Measurements from ENCODE around the gene HOXB6.

HOXB6 gene

GRCh38 chr17:48634493-48635208 is 29.9 kb upstream of the HOXB6 start:
- no peak for DNase-seq (ENCODE audit: low spot score)

GRCh38 chr17:48633266-48633677 is 28.5 kb upstream of the HOXB6 start:
- no peak for DNase-seq (ENCODE audit: low spot score)

GRCh38 chr17:48632579-48633265 is 27.9 kb upstream of the HOXB6 start:
- DNase-seq (ENCODE audit: low spot score): no peak

- no peak for DNase-seq (ENCODE audit: low spot score)
Measured at GRCh38 chr17:48631693-48632578, 27.1 kb upstream of the HOXB6 start.

DNA sequence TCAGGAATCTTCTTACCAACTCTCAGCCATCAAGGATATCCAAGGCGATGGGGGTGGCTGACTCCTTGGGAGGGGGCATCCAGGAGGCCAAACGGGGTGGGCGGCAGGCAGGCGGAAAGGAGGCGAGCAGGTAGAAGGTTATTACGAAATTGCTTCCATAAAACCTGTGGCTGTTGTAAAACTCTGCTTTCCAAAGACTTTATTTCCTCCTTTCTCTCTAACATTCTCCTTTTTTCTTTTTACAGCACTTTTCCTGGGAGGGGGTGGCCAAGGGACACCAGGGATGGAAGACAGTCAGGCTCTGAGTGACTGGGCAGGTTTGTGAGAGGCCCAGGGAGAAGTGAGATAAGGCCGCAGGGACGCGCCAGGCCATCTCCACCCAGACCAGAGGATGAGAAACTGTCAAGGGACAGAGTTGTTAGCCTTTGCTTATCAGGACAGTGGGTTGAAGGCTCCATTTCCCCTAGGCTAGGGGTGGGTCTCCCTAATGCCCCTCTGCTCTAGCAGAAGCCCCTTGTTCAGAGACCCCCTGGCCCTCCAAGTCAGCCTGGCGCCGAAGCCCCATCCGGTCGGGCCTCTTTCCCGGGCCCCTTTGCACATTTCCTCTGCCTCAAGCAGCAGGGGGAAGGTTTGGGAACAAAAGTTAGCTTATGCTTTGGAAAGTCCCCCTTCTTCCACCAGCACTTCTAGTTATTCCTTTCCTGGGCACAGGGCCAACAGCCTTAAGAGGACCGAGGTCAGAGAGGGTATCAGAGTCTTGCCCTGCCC is 26.3 kb upstream of the HOXB6 start:
- no peak for DNase-seq (ENCODE audit: low spot score)

GRCh38 chr17:48630009-48630924 is 25.5 kb upstream of the HOXB6 start:
- DNase-seq (ENCODE audit: low spot score): no peak

- no peak for DNase-seq (ENCODE audit: low spot score)
Measured at GRCh38 chr17:48629411-48629759, 24.6 kb upstream of the HOXB6 start.

GRCh38 chr17:48628649-48629410 is 24.0 kb upstream of the HOXB6 start:
- DNase-seq (ENCODE audit: low spot score): no peak

DNA sequence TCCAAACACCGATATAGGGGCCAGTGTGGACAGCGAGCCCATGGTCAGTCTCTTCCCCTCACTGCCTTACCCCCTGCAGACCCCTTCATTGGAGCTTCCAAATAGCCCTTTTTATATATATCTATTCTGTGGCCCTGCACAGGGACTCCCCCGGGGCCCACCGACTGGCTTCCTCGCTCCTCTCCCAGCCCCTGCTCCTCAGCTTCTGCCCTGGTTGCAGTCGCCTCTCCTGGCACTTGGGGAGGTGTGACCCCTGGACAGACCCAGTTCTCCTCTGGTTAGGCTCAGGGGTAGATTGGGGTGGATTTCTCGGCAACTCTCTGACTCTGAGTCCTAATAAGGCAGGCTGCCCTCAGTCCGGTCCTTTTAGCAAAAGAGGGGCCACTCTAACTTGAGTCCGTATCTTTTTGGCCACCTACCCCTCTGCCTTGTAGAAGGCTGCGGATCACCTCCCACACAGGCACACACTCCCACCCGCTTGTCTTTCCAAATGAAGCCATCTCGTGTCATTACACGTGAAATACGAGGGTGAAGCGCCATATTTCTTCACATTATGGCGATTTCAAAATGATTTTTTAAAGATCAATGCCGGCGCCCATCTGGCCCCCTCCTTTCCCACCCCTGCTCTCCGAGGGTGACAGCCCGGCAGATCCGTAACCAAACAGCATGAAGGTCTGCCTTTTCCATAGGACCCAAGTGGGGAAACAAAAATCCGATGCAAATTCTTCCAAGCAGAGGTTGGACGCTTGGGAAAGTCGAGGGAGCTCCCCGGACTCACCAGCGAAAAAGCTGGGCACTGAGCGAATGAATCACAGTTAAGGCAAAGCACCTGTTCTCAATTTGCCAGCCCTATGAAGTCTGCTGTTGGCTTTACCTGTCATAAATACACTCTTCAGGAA is 23.1 kb upstream of the HOXB6 start:
- DNase-seq (ENCODE audit: low spot score): no peak

GRCh38 chr17:48627118-48627597 is 22.4 kb upstream of the HOXB6 start:
- no peak for DNase-seq (ENCODE audit: low spot score)

GRCh38 chr17:48626245-48627117 is 21.7 kb upstream of the HOXB6 start, which contains the start of gene HOXB9:
TSS of gene HOXB9 (minus strand) at chr17:48626358. CDS start at chr17:48626269, 89 bp downstream.
- no peak for DNase-seq (ENCODE audit: low spot score)

DNA sequence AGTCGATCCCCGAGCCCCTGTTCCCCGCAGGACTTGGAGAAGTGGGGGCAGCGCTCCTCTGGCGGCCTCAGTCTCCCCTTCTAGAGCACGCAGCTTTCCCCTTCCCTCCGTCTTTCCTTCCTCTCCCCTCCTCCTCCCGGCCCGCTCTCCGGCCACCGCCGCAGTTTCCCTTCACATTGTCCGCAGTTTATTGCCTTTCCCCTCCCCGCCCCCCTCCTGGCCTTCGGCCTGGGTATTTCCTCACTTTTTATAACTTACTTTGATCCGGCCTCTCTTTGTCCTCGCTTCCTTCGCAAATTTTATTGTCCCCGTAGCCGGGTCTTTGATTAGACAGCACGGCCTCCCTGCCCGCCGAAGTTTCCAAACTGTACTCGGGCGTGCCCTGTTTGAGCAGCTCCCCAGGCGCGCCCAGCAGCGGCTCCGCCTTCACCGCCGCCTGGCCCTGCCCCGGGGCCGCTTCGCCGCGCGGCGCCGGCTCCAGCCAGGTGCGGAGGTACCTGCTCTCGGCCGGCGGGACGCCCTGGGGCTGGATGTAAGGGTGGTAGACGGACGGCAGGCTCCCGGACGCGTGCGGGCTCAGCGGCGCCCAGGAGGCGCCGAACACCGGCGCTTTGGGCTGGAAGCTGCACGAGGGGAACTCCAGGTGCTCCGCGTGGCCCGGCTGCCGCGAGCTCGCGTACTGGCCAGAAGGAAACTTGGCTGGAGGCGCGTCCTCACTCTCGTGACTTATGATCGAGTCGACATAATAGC is 20.9 kb upstream of the HOXB6 start:
- no peak for DNase-seq (ENCODE audit: low spot score)

DNA sequence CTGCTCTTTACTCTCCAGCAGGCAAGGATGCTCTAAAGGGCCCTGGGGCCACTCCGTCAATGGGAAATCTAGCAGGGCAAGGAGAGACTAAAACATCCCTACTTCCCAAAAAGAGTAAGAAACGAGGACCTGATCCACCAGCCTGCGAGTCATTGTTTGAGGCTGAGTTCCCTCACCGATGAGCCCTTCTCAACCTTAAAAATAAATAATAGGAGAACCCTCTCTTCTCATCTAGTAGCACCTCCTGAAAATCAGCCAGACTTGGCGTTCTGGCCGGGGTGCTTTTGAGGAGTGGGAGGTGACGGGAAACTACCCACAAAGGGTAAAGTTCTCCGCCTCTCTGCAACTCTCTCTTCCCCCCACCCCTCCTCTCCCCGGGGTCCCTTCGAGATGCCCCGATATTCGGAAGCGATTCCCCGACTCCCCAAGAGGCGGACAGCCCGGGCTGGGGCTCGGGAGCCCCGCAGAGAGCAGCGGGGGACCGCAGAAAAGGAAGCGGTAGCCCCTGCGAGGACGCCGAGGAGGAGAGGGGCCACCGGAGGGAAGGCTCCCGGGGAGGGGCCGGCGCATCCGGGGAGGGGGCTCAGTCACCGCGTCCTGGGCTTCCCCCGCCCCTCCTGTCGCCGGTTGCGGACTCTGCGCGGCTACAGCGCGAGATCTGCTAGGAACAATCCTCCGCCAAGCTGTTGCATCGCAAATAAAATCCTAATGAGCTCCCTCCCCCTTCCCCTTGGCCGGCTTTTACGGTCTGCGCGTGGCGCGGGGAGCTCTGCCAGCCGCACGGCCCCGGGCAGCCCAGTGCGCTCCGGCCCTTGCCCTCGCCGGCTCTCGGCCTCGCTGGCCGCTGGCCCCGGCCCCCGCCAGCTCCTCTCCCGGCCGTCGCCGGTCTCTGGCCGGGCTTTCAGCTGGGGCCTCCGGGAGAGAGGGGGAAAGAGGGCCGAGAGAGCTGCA is 20.0 kb upstream of the HOXB6 start:
- peak; percentile 61 for DNase-seq (ENCODE audit: low spot score)

GRCh38 chr17:48624118-48624517 is 19.3 kb upstream of the HOXB6 start:
- DNase-seq (ENCODE audit: low spot score): no peak

- no peak for DNase-seq (ENCODE audit: low spot score)
Measured at GRCh38 chr17:48623583-48623982, 18.8 kb upstream of the HOXB6 start.

DNA sequence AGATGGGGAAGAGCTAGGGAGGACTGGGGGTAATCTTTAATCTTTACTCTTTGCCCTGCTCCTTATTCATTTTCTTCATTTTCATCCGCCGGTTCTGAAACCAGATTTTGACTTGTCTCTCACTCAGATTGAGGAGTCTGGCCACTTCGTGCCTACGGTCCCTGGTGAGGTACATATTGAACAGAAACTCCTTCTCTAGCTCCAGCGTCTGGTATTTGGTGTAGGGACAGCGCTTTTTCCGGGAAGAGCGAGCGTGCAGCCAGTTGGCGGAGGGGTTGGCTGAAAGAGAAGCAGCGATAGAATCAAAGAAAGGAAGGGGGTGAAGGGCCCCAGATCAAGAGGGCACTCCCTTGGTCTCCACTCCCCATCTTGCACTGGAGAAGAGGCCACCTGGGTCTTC is 18.1 kb upstream of the HOXB6 start:
- DNase-seq (ENCODE audit: low spot score): no peak

All from hepatic stellate cell (primary cell).